Breast epithelium (tissue), 3 donors: ENCODE results near the gene RAPH1.

Source experiments
- POLR2A ChIP-seq: fragments of 450-650 bp; IDR thresholded peaks from one replicate; pipeline ENCODE4 v1.6.1; 2016; ENCODE audit warnings: antibody characterized with exemption, mild to moderate bottlenecking, moderate library complexity
- TF ChIP-seq, protein P1 (sequence below), 3 donors: fragments of 450-650 bp; IDR thresholded peaks; one replicate each; pipeline ENCODE4 v1.5.1; 2016 to 2017; ENCODE audit warnings: antibody characterized with exemption in 3 of 3, mild to moderate bottlenecking in 3 of 3, moderate library complexity in 3 of 3

DNA sequence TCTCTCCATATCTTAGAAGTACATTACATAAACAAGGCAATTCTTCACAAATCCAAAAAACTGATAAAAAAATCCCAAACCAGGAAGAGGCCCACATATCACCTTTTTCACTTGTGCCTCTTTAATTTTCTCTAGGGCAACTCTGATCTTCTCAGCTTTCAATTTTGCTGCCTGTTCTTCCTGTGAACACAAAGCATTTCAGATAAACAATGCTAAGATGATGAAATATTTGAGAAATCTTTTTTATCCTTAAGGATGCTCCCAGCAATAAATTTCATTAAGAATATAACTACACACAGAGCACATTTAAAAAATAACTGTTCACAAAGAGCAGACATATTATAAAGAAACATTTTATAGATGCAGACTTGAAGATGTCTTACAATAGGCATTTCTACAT, 73.4 kb downstream of the RAPH1 start:
- TF ChIP-seq, protein P1, sequence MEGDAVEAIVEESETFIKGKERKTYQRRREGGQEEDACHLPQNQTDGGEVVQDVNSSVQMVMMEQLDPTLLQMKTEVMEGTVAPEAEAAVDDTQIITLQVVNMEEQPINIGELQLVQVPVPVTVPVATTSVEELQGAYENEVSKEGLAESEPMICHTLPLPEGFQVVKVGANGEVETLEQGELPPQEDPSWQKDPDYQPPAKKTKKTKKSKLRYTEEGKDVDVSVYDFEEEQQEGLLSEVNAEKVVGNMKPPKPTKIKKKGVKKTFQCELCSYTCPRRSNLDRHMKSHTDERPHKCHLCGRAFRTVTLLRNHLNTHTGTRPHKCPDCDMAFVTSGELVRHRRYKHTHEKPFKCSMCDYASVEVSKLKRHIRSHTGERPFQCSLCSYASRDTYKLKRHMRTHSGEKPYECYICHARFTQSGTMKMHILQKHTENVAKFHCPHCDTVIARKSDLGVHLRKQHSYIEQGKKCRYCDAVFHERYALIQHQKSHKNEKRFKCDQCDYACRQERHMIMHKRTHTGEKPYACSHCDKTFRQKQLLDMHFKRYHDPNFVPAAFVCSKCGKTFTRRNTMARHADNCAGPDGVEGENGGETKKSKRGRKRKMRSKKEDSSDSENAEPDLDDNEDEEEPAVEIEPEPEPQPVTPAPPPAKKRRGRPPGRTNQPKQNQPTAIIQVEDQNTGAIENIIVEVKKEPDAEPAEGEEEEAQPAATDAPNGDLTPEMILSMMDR (IDR thresholded peaks at IDR 0.05): no peak
- no peak for TF ChIP-seq POLR2A
